Chondrocyte (in vitro differentiated cells): ENCODE data around the gene SECTM1. TPM values are rescaled to one million over a fixed set of nuclear protein-coding genes. Genes with fewer than 3 reads are reported as not detected.
A peak's percentile ranks its signal among the peaks of the same experiment; 100 is the strongest.

Source experiments
- DNase-seq: peaks from one replicate; pipeline ENCODE4 v3.0.0; 2021; ENCODE audit warnings: mixed read lengths, low spot score
- H3K27ac Mint-ChIP-seq: one replicate; pipeline ENCODE4 v1.8.0; 2021; ENCODE audit warnings: mild to moderate bottlenecking, moderate library complexity, mixed read lengths; ENCODE audit not compliant: unreplicated experiment
- H3K27me3 Mint-ChIP-seq: 2 replicates; pipeline ENCODE4 v1.8.0; 2021; ENCODE audit warnings: low read depth, mixed read lengths
- H3K36me3 Mint-ChIP-seq: 2 replicates; pipeline ENCODE4 v1.8.0; 2021; ENCODE audit warnings: low read depth, mixed read lengths
- H3K4me1 Mint-ChIP-seq: 2 replicates; pipeline ENCODE4 v1.8.0; 2021; ENCODE audit warnings: low read depth, mild to moderate bottlenecking, mixed read lengths
- H3K4me3 Mint-ChIP-seq: one replicate; pipeline ENCODE4 v1.8.0; 2021; ENCODE audit warnings: mild to moderate bottlenecking, moderate library complexity, mixed read lengths; ENCODE audit not compliant: unreplicated experiment
- H3K9me3 Mint-ChIP-seq: 2 replicates; pipeline ENCODE4 v1.8.0; 2021; ENCODE audit warnings: low read depth, mixed read lengths
- total RNA-seq: library from RNA; stranded (reverse); gene quantifications from 3 replicates; pipeline ENCODE4 v1.2.1, GENCODE V29; 2021
- TF ChIP-seq, protein P1 (sequence below): fragments of 200-600 bp; sonication (generic); IDR thresholded peaks from 2 replicates; pipeline ENCODE4 v1.5.0; 2021; ENCODE audit warnings: antibody characterized with exemption, mild to moderate bottlenecking, moderate library complexity

Gene SECTM1
- total RNA-seq, 1 donor from 2014 or later = 2.1 TPM

DNA sequence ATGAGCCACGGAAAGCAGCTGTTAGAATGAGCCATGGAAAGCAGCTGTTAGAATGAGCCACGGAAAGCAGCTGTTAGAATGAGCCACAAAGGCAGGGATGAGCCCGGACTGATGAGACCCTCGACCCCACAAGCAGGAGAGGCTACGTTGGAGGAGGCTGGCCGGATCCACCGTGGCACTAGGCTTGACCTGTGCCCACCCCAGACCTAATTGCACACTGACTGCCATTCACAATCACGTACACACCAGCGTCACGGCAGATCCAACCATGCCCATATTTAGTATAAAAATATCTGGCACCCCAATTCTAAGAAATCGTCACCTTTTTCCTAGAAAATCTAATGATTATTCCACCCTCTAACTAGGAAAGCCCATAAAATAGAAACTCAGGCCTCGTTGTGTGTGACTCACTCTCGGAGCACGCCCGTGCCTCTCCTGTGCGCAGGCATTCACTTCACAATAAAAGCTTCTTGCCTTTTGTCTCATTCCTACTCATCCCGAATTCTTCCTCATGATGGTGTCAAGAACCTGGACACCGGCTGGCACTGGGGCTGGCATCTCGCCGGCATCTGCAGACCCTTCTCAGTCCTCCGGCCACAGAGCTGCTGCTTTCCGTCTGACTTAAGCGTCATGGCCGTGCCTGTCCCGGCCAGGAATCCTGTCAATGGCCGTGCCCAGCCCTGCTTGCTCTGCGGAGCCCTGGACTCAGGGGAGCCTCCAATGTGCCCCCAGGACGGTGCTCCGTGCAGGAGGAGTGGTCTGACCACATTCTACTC lies 5.5 kb upstream of the SECTM1 start:
- no peaks in the 10 kb centered on the region for H3K9me3 Mint-ChIP-seq
- H3K4me1 Mint-ChIP-seq = peaks cover 34% of the 10 kb centered on the region
- H3K27me3 Mint-ChIP-seq = peaks cover 9% of the 10 kb centered on the region
- TF ChIP-seq, protein P1, sequence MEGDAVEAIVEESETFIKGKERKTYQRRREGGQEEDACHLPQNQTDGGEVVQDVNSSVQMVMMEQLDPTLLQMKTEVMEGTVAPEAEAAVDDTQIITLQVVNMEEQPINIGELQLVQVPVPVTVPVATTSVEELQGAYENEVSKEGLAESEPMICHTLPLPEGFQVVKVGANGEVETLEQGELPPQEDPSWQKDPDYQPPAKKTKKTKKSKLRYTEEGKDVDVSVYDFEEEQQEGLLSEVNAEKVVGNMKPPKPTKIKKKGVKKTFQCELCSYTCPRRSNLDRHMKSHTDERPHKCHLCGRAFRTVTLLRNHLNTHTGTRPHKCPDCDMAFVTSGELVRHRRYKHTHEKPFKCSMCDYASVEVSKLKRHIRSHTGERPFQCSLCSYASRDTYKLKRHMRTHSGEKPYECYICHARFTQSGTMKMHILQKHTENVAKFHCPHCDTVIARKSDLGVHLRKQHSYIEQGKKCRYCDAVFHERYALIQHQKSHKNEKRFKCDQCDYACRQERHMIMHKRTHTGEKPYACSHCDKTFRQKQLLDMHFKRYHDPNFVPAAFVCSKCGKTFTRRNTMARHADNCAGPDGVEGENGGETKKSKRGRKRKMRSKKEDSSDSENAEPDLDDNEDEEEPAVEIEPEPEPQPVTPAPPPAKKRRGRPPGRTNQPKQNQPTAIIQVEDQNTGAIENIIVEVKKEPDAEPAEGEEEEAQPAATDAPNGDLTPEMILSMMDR = no peak
- peak overlapping the region; percentile 69 for H3K4me3 Mint-ChIP-seq
- no peaks in the 10 kb centered on the region for H3K36me3 Mint-ChIP-seq
- H3K27ac Mint-ChIP-seq = peak overlapping the region; percentile 85
- DNase-seq = no peak

DNA sequence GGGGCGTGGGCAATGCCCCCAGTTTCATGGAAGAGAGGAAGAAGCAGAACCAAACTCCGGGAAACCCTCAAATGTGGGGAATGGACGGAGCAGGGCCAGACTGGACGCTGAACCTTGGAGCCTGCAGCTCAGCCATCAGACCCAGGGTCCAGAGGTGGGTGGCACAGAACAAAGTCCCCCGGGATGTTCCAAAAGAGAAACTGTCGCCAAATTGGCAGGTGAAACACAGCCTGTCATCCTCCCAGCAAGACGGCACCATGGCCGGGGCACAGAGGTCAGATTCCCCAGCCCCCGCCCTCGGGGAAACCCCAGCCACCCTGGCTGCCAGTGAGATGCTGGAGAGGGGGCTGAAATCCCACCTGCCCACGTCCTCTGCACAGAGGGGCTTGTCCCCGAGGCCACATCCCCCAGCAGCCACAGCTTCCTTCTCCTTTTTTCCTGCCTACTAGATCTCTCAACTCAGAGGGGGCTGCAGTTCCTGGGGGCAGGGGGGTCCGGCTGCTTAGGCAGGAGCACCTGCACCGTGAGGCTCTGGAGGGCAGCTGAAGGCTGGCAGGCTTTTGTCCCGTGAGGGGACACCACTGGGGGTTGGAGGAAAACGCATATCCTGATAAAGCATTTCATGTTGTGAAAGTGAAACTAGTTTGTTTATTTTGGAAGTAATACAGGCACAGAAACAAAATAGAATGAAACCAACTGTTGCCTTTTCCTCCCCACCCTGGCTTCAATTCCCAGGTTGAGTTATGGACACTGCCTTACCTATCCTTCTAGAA lies 1.2 kb upstream of the SECTM1 start:
- Mint-ChIP-seq H3K27me3 (peaks cover 6% of the 10 kb centered on the region), H3K4me3 (peak overlapping the region; percentile 62), H3K27ac (peak overlapping the region; percentile 82), H3K4me1 (peaks cover 56% of the 10 kb centered on the region), H3K9me3 (no peaks in the 10 kb centered on the region), H3K36me3 (no peaks in the 10 kb centered on the region)
- TF ChIP-seq, protein P1 = no peak
- DNase-seq = no peak

DNA sequence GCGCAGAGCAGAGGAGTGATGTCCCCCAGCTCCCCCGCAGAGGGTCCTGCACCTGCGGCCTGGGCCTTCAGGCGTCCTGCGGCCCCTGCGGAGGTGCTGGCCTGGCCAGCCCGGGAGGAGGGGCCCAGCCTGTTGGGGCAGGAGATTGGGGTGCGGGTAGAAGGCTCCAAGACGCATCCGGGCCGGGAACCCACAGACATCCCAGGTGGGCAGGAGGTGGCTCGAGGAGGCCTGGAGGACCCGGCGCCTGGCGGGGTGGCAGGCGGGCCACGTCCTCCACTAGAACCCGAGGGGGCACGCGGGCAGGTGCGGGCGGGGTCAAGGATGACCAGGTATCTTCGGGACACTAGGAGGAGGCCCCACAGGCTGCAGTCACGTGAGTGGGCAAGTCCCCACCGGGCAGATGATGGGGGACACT lies 647 bp upstream of the SECTM1 start:
- H3K4me3 Mint-ChIP-seq = no peak overlapping the region
- H3K9me3 Mint-ChIP-seq = no peaks in the 10 kb centered on the region
- peaks cover 8% of the 10 kb centered on the region for H3K27me3 Mint-ChIP-seq
- TF ChIP-seq, protein P1 = no peak
- peaks cover 53% of the 10 kb centered on the region for H3K4me1 Mint-ChIP-seq
- no peaks in the 10 kb centered on the region for H3K36me3 Mint-ChIP-seq
- DNase-seq = peak; percentile 84
- H3K27ac Mint-ChIP-seq = no peak overlapping the region

DNA sequence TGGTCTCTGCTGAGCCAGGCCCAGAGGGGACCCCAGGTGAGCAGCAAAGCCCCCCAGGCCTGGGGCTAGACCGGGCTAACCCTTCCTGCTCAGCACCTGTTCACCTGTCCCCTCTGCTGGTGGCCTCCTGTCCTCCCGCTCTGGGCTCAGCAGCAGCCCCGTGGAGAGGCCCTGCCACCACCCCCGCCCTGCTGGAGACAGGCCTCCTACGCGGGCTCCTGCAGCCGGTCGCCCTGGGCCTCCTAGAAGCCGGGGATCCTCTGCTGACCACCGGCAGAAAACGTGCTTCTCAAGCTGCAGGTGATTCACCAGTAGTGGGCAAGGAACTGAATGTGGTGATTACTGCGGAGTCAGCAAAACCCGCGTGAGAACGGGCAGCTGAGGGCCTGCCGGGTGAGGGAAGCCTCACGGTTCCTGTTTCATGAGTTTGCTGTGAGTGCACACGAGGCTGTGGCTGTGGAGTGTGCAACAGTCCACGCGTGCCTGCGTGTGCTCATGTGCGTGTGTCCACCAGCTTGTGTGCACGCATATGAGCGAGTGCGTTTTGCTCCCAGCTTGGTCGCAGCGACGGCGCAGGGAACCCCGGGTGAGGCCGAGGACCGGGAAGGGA lies 792 bp downstream of the SECTM1 start:
- H3K27me3 Mint-ChIP-seq = peaks cover 8% of the 10 kb centered on the region
- H3K36me3 Mint-ChIP-seq = no peaks in the 10 kb centered on the region
- H3K27ac Mint-ChIP-seq = peak overlapping the region; percentile 54
- peaks cover 44% of the 10 kb centered on the region for H3K4me1 Mint-ChIP-seq
- H3K4me3 Mint-ChIP-seq = peak overlapping the region; percentile 51
- TF ChIP-seq, protein P1 = peak; percentile 17
- no peak for DNase-seq
- no peaks in the 10 kb centered on the region for H3K9me3 Mint-ChIP-seq

DNA sequence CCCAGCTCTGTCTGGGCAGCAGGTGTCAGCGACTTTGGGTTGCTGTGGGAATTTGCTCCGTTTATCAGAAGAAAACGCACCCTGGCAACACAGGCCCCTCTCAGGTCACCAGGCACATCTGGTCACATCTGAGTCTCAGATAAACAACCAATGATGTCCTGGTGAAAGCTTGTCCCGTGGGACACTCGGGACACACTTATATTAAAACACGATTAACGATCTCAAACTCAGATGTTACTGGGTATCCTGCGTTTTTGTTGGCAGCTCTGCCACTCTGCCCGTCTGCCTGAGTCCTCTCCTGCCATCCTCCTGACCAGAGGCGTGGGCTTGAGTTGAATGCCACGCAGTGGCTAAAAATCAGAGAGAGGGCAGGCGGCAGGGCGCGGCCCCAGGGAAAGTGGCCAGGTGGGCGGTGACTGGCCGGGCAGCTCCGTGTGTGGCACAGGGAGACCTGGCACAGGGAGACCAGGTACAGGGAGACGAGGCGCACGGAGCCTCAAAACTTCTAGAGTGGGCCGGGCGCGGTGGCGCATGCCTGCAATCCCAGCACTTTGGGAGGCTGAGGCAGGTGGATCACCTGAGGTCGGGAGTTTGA lies 2.1 kb downstream of the SECTM1 start:
- H3K4me1 Mint-ChIP-seq = peaks cover 42% of the 10 kb centered on the region

More for the DNA sequence above, 2.1 kb downstream of the SECTM1 start:
- H3K27ac Mint-ChIP-seq = no peak overlapping the region
- no peak for DNase-seq
- no peaks in the 10 kb centered on the region for H3K36me3 Mint-ChIP-seq
- H3K27me3 Mint-ChIP-seq = peaks cover 7% of the 10 kb centered on the region
- no peaks in the 10 kb centered on the region for H3K9me3 Mint-ChIP-seq
- TF ChIP-seq, protein P1 = no peak
- H3K4me3 Mint-ChIP-seq = peak overlapping the region; percentile 9
